ENCODE data around the gene SORCS2. TPM values are rescaled to one million over a fixed set of nuclear protein-coding genes. Genes with fewer than 3 reads are reported as not detected.

The SORCS2 gene
- total RNA-seq, 1 experiment from 2014 or later: not detected

DNA sequence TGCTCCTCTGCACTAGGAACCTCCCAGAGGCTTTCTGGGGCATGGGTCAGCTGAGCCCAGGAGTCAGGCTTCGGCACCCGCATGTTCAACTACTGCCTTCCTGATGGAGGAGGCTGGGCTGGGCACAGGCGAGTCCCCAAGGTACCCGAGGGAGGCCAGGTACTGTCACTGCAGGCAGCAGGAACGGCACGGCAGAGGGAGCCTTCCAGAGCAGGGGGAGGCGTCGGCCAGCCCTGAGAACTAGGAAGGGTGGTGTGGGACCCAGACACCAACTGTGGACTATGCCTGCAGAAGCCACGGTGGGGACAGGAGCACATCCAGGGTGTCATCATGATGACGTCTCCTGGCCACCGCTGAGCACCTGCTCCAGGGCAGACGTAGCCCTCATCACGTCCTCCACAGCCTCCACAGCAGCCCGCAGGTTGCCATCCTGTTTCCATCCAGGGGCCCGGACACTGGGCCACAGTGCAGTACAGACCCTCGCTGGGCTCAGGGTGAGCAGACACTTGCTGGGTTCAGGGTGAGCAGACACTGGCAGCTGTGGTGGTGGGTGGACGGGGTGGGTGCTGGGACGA, 40.8 kb downstream of the SORCS2 start:
- H3K27ac Mint-ChIP-seq (ENCODE audit: unreplicated experiment): no peak overlapping the region

DNA sequence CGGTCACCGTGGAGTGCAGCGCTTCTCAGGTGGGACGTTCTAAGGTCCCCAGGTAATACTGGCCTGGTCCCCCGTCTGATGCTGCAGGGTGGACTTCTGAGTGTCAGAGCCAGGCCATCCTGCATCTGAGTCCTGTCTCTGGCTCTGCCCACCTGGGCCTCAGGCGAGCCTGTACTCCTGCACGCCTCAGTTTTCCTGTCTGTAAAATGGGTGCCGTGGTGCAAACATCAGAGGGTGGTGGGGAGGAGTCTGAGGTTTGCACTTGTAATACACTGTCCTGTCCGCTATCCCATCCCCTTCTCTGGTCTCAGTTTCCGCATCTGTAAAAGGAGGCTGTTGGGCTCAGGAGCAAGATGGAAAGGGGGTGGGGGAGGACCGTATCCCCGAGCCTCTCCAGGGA, 41.3 kb downstream of the SORCS2 start:
- CTCF ChIA-PET: no interaction called here
- Mint-ChIP-seq H3K27ac (ENCODE audit: unreplicated experiment) (no peak overlapping the region), H3K36me3 (ENCODE audit: insufficient read depth, unreplicated experiment) (no peaks in the 10 kb centered on the region), H3K4me3 (ENCODE audit: low read depth, unreplicated experiment) (no peak overlapping the region), H3K27me3 (ENCODE audit: unreplicated experiment) (peaks cover 23% of the 10 kb centered on the region), H3K4me1 (ENCODE audit: low read depth, unreplicated experiment) (no peaks in the 10 kb centered on the region), H3K9me3 (ENCODE audit: low read depth, unreplicated experiment) (no peaks in the 10 kb centered on the region)
- BruUV-seq (replicated peaks): no TSS peak
- TF ChIP-seq, protein P1, sequence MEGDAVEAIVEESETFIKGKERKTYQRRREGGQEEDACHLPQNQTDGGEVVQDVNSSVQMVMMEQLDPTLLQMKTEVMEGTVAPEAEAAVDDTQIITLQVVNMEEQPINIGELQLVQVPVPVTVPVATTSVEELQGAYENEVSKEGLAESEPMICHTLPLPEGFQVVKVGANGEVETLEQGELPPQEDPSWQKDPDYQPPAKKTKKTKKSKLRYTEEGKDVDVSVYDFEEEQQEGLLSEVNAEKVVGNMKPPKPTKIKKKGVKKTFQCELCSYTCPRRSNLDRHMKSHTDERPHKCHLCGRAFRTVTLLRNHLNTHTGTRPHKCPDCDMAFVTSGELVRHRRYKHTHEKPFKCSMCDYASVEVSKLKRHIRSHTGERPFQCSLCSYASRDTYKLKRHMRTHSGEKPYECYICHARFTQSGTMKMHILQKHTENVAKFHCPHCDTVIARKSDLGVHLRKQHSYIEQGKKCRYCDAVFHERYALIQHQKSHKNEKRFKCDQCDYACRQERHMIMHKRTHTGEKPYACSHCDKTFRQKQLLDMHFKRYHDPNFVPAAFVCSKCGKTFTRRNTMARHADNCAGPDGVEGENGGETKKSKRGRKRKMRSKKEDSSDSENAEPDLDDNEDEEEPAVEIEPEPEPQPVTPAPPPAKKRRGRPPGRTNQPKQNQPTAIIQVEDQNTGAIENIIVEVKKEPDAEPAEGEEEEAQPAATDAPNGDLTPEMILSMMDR (IDR thresholded peaks at IDR 0.05; ENCODE audit: unreplicated experiment): no peak
- DNase-seq: no peak
- intact Hi-C loops (cut with micrococcal nuclease; ENCODE audit: unreplicated experiment): no loop called here

More for the DNA sequence above, 40.8 kb downstream of the SORCS2 start:
- CTCF ChIA-PET: no interaction called here
- BruUV-seq (replicated peaks): no TSS peak
- intact Hi-C loops (cut with micrococcal nuclease; ENCODE audit: unreplicated experiment): no loop called here
- TF ChIP-seq, protein P1 (IDR thresholded peaks at IDR 0.05; ENCODE audit: unreplicated experiment): no peak
- H3K27me3 Mint-ChIP-seq (ENCODE audit: unreplicated experiment): peaks cover 18% of the 10 kb centered on the region
- no peaks in the 10 kb centered on the region for H3K4me1 Mint-ChIP-seq (ENCODE audit: low read depth, unreplicated experiment)
- H3K4me3 Mint-ChIP-seq (ENCODE audit: low read depth, unreplicated experiment): no peak overlapping the region
- no peaks in the 10 kb centered on the region for H3K36me3 Mint-ChIP-seq (ENCODE audit: insufficient read depth, unreplicated experiment)
- no peaks in the 10 kb centered on the region for H3K9me3 Mint-ChIP-seq (ENCODE audit: low read depth, unreplicated experiment)
- DNase-seq: no peak

DNA sequence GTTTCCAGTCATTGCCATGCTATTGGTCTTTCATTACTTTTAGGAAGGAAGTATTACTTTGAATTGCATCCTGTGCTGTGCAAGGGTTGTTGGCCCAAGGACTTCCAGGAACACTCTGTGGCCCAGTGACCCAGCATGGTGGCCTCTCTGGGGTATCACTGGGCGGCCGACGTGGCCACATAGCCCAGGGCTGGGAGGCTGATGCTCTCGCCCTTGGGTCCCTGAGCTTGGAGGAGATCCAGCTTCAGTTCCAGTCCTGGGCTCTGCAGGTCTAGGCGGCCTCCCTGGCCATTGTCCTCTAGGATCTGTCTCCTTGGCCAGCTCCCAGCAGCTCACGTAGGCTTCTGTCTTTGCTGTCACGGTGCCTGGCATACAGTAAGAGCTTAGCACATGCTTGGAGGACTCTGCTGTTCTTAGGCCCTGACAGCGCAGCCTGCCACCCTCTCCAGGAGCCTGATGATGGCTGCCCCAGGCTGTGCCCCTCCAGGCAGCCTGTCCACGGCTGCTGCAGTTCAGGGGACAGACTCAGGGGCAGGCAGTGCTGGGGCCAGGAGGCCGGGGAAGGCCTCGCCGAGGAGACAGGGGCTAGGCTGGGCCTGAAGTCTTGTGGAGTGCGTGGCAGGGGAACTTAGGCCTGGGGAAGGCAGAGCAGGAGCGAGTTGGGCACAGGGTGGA, 42.2 kb downstream of the SORCS2 start:
- Mint-ChIP-seq H3K9me3 (ENCODE audit: low read depth, unreplicated experiment) (peaks cover 2% of the 10 kb centered on the region), H3K36me3 (ENCODE audit: insufficient read depth, unreplicated experiment) (no peaks in the 10 kb centered on the region), H3K27me3 (ENCODE audit: unreplicated experiment) (peaks cover 32% of the 10 kb centered on the region), H3K4me3 (ENCODE audit: low read depth, unreplicated experiment) (no peak overlapping the region), H3K4me1 (ENCODE audit: low read depth, unreplicated experiment) (no peaks in the 10 kb centered on the region), H3K27ac (ENCODE audit: unreplicated experiment) (no peak overlapping the region)
- intact Hi-C loops (cut with micrococcal nuclease; ENCODE audit: unreplicated experiment): no loop called here
- no TSS peak for BruUV-seq (replicated peaks)
- no peak for DNase-seq
- TF ChIP-seq, protein P1 (IDR thresholded peaks at IDR 0.05; ENCODE audit: unreplicated experiment): no peak
- CTCF ChIA-PET: no interaction called here

DNA sequence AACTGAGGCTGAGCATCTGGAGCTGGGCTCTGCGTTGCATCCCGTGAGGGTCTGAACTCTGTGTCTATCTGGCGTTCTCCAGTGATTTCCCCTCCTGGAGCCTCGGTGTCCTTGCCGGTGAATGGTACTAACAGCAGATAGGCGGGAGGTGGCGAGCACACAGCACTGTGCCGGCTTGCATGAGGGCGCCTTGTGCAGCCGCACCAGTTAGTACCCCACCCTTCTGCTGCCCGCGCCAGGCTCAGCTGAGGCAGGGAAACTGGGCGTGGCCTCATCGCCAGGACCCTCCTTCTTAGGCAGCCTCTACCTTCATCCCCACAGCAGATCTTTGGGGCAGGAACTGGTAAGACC, 42.7 kb downstream of the SORCS2 start:
- Mint-ChIP-seq H3K4me1 (ENCODE audit: low read depth, unreplicated experiment) (no peaks in the 10 kb centered on the region), H3K4me3 (ENCODE audit: low read depth, unreplicated experiment) (no peak overlapping the region), H3K9me3 (ENCODE audit: low read depth, unreplicated experiment) (peaks cover 2% of the 10 kb centered on the region), H3K27me3 (ENCODE audit: unreplicated experiment) (peaks cover 37% of the 10 kb centered on the region), H3K36me3 (ENCODE audit: insufficient read depth, unreplicated experiment) (no peaks in the 10 kb centered on the region), H3K27ac (ENCODE audit: unreplicated experiment) (no peak overlapping the region)
- DNase-seq: no peak
- intact Hi-C loops (cut with micrococcal nuclease; ENCODE audit: unreplicated experiment): no loop called here
- TF ChIP-seq, protein P1 (IDR thresholded peaks at IDR 0.05; ENCODE audit: unreplicated experiment): no peak
- CTCF ChIA-PET: no interaction called here
- BruUV-seq (replicated peaks): no TSS peak
